HG03196 (cell line): ENCODE measurements around the gene TTBK2.
"Not testable (repeated sequence)": the region's sequence is repeated elsewhere in the genome, so short reads cannot be mapped to it uniquely, and the experiment has no call there.

Experiments
- ATAC-seq: cut with Tn5 transposase; IDR thresholded peaks from one replicate; pipeline ENCODE4 v1.9.1; 2021; ENCODE audit not compliant: unreplicated experiment

TTBK2 gene

DNA sequence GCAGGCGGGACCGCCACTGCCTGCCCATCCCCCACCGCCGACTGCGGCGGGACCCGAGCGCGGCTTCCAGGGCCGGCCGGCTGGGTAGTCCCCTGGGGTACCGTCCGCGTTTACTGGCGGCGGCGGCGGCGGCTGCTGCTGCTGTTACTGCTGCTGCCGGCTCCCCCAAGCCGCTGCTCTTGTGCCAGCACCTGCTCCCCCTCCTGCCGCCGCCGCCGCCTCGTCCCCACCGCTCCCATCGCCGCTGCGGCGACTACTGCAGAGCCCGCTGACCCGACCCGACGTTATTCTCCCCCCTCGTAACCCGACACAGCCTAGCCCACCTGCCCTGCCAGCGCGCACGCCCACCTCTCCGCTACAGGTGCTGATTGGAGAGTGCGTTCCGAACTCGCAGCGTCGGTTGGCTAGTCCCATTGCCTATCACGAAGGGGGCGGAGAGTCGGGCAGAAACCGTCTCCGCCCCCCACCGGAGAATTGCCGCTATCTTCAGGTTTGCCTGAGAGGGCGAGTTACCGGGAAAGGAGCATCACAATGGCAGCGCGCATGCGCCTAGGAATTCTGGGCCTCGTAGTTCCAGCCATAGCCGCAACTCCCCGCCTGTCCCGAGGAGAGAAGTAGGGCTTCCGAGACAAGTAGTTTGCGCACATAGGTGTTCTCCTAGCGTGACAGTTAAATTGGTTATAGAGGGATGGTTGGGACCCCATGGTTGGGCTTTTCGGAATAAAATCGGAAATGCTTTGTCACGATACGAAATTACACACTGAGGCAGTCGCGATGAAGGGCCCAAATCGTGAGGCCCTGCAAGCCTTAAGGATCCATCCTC, at the start of gene TTBK2:
TTBK2 (minus strand) TSS at position 260 of the 823 bp plus-strand sequence. CDS start 42,161 bp downstream, outside the sequence.
- ATAC-seq: peak; percentile 92

DNA sequence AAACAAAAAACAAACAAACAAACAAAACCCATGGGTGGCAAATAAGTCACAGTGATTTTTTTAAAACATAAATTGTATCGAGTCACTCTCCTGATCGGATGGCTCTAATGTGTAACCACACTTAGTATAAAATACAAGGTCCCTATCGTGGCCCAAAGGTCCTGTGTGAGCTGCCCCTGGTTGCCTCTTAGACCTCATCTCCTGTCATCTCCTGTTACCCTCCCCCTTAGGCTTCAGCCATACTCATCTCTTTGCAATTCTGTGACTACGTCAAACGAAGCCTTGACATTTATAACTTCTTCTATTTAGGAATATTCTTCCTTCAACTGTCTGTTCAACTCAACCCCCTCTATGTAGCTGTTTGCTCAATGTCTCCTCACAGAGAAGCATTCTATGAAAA, 43.9 kb upstream of the TTBK2 start:
- no peak for ATAC-seq

DNA sequence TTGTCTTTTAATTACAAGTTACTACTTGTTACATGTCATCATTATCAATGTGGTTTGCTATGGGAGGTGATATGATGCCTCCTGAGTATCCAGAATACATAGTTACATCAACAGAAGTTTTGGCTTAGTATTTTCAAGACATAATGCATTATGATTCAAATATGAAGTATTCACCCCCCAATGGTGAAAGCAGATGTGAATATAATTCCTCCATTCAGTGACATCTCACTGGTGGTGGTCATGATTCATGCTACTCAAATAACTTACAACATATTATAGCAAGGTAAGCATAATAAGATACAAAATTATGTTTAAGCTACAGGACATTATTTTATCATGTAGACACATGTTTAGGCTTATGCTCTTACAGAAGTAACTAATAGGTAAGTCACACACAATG, 34.9 kb upstream of the TTBK2 start:
- ATAC-seq: no peak

DNA sequence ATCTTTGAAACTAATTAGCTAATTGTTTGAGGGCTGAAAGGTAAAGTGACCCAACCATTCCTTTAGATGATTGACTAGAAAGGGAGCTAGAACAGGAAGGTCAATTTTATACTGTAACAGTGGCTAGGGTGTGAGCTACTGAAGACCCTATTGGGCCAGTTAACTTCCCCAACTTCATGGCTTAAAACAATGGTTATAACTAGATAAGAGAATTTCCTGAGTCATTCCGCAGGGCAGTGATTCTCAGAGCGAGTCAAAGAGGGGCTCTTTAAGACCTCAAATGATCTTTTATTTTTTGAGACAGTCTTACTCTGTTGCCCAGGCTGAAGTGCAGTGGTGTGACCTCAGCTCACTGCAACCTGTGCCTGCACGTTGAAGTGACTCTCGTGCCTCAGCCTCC, 33.7 kb upstream of the TTBK2 start:
- no peak for ATAC-seq

DNA sequence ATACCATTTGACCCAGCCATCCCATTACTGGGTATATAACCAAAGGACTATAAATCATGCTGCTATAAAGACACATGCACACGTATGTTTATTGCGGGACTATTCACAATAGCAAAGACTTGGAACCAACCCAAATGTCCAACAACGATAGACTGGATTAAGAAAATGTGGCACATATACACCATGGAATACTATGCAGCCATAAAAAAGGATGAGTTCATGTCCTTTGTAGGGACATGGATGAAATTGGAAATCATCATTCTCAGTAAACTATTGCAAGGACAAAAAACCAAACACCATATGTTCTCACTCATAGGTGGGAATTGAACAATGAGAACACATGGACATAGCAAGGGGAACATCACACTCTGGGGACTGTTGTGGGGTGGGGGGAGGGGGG, 28.3 kb upstream of the TTBK2 start:
- ATAC-seq: not testable (repeated sequence)

DNA sequence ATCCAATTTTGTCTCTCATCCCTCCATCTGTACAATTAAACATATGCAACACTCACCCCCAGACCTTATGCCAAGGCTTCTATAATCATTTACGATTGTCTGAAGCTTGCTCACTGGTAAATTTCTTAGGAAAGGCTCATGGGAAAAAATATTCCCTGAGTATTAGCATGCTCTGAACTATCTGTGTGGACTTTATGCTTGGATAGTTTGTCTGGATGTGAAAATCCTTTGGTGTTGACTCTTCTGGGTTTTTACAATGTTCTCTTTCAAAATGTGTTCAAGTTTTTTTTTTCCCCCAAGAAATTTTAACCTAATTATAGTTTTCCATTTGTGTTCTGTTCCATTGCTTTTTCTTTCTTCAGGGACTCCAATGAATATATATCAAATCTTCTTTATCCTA, 19.9 kb upstream of the TTBK2 start:
- ATAC-seq: no peak

DNA sequence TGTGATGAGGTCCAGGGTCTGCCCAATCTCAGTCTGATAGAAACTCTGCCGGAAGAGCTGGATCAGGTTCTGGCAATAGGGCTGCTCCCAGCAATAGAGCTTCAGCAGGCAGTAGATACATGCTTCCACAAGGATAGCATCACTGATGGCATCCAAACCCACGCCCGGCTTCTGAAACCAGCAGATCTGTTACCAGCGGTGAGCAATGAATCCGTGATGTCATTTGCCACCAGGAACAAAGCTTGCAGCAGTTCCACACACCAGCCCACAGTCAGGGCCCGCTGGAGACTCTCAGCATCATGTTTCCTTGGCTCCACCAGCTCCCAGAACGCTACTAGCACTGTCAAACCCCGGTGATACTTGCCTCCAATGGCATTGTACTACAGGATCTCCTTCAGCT, 19.3 kb upstream of the TTBK2 start:
- no peak for ATAC-seq

DNA sequence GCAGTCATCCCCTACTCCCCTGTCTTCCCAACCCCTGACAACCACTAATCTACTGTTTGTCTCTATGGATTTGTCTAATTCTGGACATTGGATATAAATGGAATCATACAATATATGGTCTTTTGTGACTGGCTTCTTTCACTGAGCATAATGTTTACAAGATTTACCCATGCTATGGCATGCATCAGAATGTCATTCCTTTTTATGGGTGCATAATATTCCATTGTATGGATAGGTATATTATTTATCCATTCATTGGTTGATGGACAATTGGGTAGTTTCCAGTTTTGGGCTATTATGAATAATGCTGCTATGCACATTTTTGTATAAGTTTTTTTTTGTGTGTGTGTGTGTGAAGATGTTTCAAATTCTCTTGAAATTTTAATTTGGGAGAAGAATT, 16.6 kb upstream of the TTBK2 start:
- no peak for ATAC-seq

DNA sequence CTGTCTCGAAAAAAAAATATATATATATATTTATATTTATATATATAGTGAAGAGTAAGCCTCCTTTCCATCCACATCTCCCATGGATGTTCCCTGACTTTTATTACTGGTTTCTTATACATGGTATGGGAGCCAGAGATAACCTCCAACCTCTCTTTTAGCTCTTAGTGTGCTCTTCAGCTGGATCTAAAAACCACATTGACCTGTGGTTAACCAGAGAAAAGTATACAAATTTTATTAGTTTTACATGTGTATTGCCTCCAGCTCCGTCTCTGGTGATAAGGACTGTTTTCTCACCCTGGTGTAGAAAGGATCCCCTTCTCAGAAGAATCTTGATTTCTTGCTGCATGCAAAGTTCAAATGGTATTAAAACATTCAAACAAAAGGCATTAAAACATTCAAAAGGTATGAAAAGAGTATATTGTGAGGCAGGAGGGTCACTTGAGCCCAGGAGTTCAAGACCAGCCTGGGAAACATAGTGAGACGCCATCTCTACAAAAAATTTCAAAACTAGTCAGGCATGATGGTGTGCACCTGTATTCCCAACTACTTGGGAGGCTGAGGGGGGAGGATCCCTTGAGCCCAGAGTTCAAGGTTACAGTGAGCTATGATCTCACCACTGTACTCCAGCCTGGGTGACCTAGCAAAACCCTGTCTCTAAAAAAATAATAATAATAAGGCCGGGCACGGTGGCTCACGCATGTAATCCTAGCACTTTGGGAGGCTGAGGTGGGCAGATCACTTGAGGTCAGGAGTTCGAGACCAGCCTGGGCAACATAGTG, 13.5 kb upstream of the TTBK2 start:
- no peak for ATAC-seq

DNA sequence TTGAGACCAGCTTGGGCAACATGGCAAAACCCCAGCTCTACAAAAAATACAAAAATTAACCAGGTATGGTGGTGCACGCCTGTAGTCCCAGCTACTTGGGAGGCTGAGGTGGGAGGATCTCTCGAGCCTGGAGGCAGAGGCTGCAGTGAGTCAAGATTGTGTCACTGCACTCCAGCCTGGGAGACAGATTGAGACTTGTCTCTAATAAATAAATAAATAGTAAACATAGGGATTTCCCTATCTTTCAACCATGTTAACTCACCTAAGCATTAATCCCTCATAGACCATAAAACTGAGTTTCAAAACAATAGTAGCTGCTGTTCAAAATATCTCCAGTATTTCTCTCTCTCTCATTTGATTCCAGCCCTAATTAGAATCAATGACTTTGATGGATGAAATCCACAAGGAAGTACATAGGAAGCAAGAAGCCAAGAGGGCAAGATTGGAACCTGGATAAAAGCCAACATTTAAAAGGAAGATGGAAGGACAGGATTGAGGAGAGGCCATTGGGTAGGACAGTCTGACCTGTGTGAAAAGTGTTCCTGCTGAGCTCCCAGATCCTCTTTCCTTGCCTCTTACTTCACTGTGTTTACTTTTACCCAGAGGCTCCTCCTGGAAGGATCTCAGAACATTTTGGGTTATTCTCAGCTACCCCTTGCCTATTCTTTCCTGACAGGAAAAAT, 12.4 kb upstream of the TTBK2 start:
- ATAC-seq: no peak

DNA sequence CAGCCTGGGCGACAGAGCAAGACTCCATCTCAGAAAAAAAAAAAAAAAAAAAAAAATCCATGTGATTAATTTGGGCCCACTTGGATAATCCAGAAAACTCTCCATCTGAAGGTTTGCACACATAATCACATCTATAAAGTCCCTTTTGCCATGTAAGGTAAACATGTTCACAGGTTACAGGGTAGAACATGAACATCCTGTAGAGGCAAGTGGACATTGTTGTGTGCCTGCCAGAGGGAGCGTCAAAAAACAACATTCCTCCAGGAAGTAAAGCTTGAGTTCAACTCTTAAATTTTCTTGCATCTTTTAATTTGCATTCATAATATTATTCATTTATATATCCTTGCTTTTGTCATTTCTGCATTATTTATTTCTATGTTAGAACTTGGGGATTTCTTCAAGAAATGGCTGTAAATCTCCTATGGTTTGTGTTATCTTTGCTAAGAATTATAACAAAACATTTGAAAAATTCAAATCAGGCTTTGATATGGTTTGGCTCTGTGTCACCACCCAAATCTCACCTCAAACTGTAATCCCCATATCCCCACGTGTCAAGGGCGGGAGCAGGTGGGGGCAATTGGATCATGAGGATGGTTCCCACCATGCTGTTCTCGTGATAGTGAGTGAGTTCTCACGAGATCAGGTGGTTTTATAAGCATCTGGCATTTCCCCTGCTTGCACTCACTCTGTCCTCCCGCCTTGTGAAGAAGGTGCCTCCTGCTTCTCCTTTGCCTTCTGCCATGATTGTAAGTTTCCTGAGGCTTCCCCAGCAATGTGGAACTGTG, 11.3 kb upstream of the TTBK2 start:
- no peak for ATAC-seq

DNA sequence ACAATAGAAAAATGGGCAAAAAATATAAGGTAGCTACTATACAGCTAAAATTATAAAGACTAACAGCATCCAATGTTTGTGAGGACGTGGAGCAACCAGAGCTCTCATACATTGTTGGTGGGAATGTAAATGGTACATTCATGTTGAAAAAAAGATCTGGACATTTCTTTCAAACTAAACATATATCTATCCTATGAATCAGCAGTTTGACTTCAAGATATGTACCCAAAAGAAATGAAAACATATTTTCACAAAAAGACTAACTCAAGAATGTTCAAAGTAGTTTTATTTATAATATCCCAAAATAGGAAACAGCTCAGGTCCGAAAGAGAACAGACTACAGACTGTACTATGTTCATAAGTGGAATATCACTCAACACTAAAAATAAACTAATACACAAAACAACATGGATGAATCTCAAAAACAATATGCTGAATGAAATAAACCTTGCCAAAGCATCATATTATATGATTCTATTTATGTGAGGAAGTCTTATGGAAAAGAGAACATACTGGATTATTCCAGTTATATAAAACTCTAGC, 8.8 kb upstream of the TTBK2 start:
- ATAC-seq: no peak

DNA sequence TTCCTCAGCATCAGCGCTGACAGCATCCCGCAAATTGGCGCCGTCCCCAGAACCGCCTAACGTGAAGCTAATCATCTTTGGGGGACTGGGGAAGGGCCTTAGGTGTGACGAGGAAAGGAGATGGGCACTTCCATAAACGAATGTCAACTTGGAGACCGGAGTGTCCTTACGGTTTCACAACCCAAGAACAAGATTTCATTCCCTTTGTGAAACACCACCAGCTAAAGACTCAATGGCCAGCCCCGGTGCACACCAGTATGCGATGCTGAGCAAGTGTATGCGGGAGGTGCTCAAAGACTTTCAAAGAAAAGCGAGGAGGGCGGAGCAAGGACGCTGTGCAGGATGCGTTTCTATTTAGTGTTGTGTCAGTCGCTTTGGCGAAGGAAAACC, 759 bp upstream of the TTBK2 start:
- ATAC-seq: no peak

DNA sequence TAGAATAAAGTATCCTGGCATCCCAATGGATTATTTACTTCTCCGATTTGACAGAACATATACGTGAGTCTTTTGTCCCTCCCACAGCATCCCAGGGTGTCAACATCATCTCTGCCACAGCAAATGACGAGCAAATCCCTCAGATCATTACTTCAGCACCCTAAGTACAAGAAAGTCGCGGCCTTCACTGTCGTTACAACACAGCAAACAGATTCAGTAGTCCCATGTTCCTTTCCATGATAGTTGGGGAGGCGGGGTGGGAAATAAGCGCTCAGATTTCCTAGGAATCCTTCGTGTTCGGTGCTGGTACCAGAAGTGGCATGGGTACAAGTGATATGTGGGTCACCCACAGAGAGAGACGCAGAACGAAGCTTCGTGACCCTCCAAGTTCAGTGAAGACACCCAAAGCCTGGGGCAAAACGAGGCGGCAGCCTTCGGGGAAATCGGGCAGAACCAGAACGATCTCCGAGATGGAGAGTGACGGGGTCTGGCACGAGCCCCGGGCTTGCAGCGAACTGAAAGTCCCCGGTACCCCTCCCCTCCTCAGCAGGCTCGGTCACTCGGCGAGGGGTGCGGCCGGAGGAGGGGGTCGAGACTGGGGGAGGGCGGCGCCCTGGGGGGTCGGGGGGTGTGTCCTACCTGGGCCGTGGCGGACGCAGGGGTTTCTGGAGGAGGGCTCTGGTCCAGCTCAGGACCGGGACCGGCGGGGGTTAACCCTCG, 619 bp downstream of the TTBK2 start:
- peak; percentile 20 for ATAC-seq

DNA sequence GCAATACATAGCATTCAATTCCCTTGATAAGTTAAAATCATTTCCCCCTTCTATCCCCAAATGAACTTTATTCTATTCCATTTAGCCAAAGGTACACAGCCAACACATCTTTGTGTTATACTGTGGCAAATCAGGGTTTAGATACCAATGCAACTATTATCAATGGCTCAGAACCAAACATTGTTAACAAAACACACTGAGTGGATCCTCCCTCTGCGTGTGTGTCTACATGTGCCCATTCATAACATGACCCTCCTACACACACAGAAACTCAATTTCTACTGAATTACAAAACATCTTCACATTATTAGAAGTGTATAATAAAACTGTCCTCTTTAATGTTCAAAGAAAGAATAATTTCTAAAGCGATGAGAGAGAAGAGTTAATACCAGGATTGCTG, 1.3 kb downstream of the TTBK2 start:
- ATAC-seq: no peak

DNA sequence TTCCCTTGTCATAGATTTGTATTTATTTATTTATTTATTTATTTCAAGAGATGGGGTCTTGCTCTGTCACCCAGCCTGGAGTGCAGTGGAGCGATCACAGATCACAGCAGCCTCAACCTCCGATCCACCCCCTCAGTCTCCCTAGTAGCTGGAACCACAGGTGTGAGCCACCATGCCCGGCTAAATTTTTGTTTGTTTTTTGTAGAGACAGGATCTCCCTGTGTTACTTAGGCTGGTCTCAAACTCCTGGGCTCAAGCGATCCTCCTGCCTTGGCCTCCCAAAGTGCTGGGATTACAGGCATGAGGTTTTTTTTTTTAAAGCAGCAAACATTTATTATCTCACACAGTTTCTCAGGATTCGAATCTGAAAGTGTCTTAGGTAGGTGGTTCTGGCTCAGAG, 2.5 kb downstream of the TTBK2 start:
- ATAC-seq: no peak

DNA sequence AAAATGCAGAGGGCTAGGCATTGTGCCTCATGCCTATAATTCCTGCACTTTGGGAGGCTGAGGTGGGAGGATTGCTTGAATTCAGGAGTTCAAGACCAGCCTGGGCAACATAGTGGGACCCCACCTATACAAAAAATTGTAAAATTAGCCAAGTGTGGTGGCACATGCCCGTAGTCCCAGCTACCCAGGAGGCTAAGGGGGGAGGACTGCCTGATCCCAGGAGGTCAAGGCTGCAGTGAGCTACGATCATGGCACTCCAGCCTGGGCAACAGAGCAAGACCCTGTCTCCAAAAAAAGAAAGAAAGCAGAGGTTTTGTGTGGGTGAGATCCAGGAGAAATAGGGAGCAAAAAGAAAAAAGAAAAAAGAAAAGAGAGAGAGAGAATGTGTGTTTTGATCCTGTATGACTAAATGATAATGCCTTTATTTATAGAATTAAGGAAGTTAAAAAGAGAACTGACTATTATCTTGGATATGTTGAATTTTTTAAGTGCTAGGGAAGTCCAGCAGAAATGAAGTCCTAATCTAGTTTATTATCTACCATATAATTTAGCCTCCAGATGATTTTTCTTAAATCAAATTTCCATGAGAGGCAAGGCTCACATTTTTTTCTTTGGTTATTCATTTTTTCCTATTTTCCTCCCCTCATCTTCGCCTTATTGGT, 4.8 kb downstream of the TTBK2 start:
- ATAC-seq: no peak

DNA sequence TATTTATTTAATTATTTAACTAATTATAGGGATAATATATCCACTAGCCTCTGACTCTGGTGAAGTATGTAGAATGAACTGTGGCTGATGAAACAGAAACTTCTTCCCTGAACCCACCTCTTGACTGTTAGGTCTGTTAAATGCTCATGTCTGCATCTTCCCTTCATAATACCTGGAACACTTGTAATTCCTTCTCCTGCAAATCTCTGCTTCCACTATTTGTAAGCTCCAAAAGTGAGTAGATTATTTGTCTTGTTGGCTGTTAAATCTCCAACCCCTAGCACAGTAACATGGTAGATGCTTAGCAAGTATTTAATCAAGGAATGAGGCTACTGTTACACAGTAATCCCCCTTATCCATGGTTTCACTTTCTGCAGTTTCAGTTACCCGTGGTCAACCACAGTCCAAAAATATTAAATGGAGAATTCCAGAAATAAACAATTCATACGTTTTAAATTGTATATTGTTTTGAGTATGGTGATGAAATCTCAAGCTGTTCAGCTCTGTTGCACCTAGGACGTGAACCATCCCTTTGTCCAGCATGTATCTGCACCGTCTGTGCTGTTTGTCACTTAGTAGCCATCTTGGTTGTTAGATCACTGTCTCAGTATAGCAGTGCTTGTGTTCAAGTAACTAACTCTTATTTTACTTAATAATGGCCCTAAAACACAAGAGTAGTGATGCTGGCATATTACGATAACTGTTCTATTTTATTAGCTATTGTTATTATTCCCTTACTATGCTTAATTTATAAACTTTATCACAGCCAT, 5.7 kb downstream of the TTBK2 start:
- no peak for ATAC-seq

DNA sequence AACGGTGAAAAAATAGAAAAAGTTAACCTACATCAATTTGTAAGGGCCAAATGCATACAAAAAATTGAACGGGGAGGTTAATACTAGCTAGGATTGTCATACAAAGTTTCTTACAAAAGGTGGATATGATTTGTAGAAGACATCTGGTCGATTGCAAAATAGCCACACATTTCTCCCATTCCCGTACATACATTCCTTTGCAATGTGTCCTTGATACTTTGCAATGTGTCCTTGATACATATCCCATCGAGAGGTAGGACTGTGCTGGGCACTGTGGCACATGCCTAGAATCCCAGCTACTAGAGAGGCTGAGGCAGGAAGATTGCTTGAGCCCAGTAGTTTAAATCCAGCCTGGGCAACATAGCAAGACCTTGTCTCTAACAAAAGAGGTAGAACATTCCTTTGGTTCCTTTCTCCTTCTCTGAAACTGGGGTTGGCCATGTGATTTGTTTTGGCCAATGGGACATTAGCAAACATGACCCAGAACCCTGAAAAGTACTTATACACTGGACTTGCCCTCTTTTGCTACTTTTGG, 9.5 kb downstream of the TTBK2 start:
- no peak for ATAC-seq
